Loucy (cell line): ENCODE measurements around the gene ORMDL2.

ENCODE experiments used
- CTCF ChIP-seq: fragments of 200-600 bp; sonication (generic); conservative IDR thresholded peaks from 2 replicates; pipeline ENCODE4 v1.5.1; 2014; ENCODE audit warnings: mild to moderate bottlenecking, antibody characterized with exemption, low read length
- EZH2phosphoT487 ChIP-seq: fragments of 200-600 bp; IDR thresholded peaks from 2 replicates; pipeline ENCODE4 v1.6.1; 2018; ENCODE audit warnings: antibody characterized with exemption, mild to moderate bottlenecking, moderate library complexity, borderline replicate concordance

GRCh38 chr12:55833056-55833455 lies 15.2 kb downstream of the ORMDL2 start:
- TF ChIP-seq CTCF (no peak), EZH2phosphoT487 (no peak)
